Ectodermal cell (in vitro differentiated cells): ENCODE results near the gene SCUBE1.

ENCODE experiments used
- H3K27ac ChIP-seq: 2 replicates; pipeline ENCODE4 v1.7.0; 2013; ENCODE audit warnings: mild to moderate bottlenecking, low read depth, low read length; ENCODE audit not compliant: insufficient read depth, poor library complexity, severe bottlenecking
- H3K27me3 ChIP-seq: 2 replicates; pipeline ENCODE4 v1.7.0; 2013; ENCODE audit warnings: mild to moderate bottlenecking, low read length; ENCODE audit not compliant: insufficient read depth, control insufficient read depth, poor library complexity, severe bottlenecking
- H3K36me3 ChIP-seq: one replicate; pipeline ENCODE4 v1.7.0; 2013; ENCODE audit warnings: low read length; ENCODE audit not compliant: control insufficient read depth, insufficient read depth
- H3K4me1 ChIP-seq: one replicate; pipeline ENCODE4 v1.7.0; 2013; ENCODE audit warnings: low read length; ENCODE audit not compliant: control insufficient read depth, insufficient read depth
- H3K4me3 ChIP-seq: 2 replicates; pipeline ENCODE4 v1.7.0; 2013; ENCODE audit warnings: low read depth, low read length, control low read depth; ENCODE audit not compliant: insufficient read depth
- H3K9me3 ChIP-seq: 2 replicates; pipeline ENCODE4 v1.7.0; 2013; ENCODE audit warnings: mild to moderate bottlenecking, low read length, moderate library complexity; ENCODE audit not compliant: control insufficient read depth
- WGBS, 2 experiments: methylation state at CpG; one replicate each; pipeline ENCODE4 v1.1.7; 2013; ENCODE audit warnings: missing lambda C conversion rate in 2 of 2; 5-methylcytosine and 5-hydroxymethylcytosine counted together

Gene SCUBE1

DNA sequence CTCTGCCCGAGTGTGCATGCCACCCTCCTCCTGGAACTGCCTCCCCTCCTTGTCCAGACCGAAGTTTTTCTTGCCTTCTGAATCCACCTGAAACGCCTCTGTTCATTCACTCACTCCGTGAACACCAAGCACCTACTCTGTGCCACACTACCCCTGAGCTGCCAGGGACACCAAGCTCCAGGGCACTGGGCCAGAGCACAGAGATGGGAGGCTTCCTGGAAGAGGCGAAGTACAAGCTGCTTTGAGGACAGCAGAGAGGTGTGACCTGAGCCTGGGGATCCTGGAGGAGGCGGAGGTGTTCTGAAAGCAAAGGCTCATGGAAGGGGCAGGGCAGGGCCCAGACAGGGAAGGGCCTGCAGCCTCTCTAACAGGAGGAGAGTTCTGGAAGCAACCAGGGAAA lies 47.5 kb downstream of the SCUBE1 start:
- Histone ChIP-seq H3K4me3 (no peak overlapping the region), H3K27ac (no peak overlapping the region), H3K9me3 (no peaks in the 10 kb centered on the region), H3K4me1 (peaks cover 16% of the 10 kb centered on the region), H3K27me3 (no peaks in the 10 kb centered on the region), H3K36me3 (no peaks in the 10 kb centered on the region)
- 91 to 94% methylated on average over 6 of the region's 6 CpGs for WGBS, 2 experiments

DNA sequence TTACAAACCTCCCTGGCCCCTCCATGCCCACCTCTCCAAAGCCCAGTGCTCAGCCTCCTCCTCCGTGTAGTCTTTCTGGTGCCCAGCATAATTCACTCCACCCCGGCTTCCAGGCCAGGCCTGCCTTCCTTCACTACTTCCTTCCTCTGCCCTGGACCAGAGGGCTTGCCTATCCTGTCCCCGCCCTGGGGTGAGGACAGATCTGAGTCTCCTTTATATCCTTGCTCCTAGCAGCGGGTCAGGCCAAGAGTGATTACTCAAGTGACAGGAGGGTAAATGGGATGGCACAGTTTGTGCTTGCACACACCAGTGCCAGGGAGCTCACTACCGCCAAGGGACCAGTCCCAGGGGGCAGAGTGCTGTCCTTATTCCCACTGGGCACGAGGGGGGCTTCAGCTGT lies 48.0 kb downstream of the SCUBE1 start:
- Histone ChIP-seq H3K27me3 (no peaks in the 10 kb centered on the region), H3K27ac (no peak overlapping the region), H3K4me1 (peaks cover 16% of the 10 kb centered on the region), H3K9me3 (no peaks in the 10 kb centered on the region), H3K4me3 (no peak overlapping the region), H3K36me3 (no peaks in the 10 kb centered on the region)
- WGBS, 2 experiments: 91 to 94% methylated on average over 6 of the region's 6 CpGs

DNA sequence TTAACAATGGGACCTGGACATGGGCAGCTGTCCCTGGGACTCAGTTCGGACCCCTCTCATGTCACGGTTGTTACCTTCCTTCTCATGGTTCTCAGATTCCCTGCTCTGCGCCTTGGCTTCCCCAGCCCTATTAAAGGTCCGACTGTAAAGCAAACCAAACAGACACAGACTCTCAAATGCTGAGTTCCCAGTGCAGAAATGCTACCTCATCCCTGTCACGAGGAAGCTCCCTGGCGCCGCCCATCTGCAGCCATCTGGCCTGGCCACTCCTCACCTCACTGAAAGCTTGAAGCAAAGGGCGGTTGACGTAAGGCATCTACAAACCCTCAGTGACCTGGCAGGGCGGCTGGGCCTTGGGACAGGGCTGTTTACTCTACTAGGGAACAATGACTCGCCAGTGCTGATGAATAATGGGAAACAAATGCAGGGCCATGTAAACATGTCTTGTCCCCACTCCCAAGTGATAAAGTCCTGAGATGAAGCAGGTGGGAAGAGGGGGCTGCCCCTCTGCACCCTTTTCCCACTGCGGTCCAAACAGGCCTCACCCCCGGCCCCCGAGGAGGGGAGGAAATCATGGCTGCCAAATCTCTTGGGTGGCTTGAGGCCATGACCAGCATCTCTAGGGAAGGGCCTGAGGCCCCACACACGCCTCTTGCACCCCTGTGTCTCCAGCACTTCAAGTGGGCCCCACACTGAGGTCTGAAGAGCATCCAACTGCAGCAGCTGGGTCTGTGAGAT lies 49.3 kb downstream of the SCUBE1 start:
- H3K27me3 ChIP-seq: no peaks in the 10 kb centered on the region
- H3K9me3 ChIP-seq: no peaks in the 10 kb centered on the region
- peaks cover 27% of the 10 kb centered on the region for H3K4me1 ChIP-seq
- no peak overlapping the region for H3K27ac ChIP-seq
- no peak overlapping the region for H3K4me3 ChIP-seq
- 85 to 86% methylated on average over 15 of the region's 15 CpGs for WGBS, 2 experiments
- no peaks in the 10 kb centered on the region for H3K36me3 ChIP-seq

DNA sequence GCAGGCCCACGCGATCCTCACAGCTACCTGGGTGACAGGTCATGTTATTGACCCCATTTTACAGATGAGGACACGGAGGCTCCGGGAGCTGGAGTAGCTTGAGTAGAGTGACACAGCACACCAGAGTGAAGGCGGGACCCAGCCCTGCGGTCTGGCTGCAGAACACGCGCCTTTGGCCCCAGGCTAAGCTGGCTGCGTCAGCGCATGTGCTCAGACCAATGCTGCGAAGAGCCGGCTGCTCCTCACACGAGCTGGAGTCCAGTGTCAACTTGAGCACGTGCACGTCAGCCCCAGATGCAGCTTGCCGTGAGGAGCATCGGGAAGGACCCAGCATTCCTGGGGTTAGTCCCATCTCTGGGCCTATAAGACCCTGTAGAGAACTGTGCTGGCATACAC lies 49.9 kb downstream of the SCUBE1 start:
- H3K27ac ChIP-seq: no peak overlapping the region
- 95% methylated on average over 17 of the region's 17 CpGs for WGBS, 2 experiments

DNA sequence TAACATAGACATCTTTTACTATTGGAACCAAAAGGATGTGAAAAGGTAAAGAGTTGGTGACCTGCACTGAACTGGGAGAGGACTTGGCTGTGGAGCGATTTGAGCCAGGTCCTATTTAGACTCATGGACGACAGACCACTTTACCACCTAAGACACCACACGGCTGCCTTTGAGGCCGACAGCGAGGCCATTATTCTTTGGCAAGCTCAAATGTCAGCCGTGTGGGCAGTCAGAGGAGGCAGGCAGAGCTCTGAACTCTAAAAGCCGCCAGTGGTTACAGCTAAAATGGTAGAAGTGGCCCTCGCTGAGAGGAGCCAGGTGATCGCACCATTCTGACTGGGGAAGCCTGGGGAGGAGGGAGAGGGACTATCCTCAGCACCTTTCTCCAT lies 50.5 kb downstream of the SCUBE1 start:
- WGBS, 2 experiments: 89 to 91% methylated on average over 9 of the region's 9 CpGs
- no peak overlapping the region for H3K27ac ChIP-seq

More for the DNA sequence above, 49.9 kb downstream of the SCUBE1 start:
- Histone ChIP-seq H3K36me3 (no peaks in the 10 kb centered on the region), H3K4me3 (no peak overlapping the region), H3K9me3 (no peaks in the 10 kb centered on the region), H3K27me3 (no peaks in the 10 kb centered on the region), H3K4me1 (peaks cover 28% of the 10 kb centered on the region)

DNA sequence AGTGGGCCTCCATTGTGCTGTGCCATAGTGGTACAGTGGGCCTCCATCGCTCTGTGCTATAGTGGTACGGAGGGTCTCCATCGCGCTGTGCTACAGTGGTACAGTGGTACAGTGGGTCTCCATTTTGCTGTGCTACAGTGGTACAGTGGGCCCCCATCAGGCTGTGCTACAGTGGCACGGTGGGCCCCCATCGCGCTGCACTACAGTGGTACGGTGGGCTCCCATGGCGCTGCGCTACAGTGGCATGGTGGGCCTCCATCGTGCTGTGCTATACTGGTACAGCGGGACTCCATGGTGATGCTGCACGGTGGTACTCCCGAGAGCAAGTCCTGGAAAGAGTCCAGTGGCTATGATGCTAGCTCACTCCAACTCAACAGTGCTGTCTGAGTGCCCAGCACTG lies 51.8 kb downstream of the SCUBE1 start:
- H3K36me3 ChIP-seq: no peaks in the 10 kb centered on the region
- no peaks in the 10 kb centered on the region for H3K27me3 ChIP-seq
- H3K9me3 ChIP-seq: no peaks in the 10 kb centered on the region
- no peak overlapping the region for H3K4me3 ChIP-seq
- WGBS, 2 experiments: 96 to 97% methylated on average over 14 of the region's 14 CpGs
- peaks cover 12% of the 10 kb centered on the region for H3K4me1 ChIP-seq
- no peak overlapping the region for H3K27ac ChIP-seq

More for the DNA sequence above, 50.5 kb downstream of the SCUBE1 start:
- no peaks in the 10 kb centered on the region for H3K36me3 ChIP-seq
- peaks cover 22% of the 10 kb centered on the region for H3K4me1 ChIP-seq
- H3K4me3 ChIP-seq: no peak overlapping the region
- H3K27me3 ChIP-seq: no peaks in the 10 kb centered on the region
- no peaks in the 10 kb centered on the region for H3K9me3 ChIP-seq

DNA sequence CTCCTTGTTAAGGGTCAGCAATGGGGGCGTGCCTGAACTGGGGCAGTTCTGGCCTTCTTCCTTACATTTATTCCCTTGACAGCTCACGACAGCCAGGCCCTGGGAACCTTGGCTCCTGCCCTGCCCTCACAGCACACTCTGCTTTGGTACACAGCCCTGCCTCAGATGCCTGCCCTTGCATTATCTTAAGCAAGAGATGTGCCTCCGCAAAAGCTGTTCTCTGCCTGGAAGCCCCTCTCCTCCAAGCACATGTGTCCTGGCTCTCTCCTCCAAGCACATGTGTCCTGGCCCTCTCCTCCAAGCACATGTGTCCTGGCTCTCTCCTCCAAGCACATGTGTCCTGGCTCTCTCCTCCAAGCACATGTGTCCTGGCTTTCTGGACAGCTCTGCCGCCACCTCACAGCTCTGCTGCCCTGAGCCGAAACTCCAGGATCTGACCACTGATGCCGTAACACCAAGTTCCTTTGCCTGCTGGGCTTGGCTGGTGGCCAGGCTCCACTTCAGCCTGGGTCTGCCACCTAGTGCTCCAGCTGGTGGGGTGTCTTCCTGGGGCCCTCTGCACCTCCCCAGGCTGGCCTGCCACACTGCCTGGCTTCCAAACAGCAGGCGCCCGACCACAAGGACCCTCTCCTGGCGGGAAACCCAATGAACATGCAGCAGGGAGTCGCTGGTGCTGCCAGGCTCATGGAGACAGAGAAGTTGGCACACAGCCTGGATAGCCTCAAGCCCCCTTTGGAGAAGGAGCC lies 53.0 kb downstream of the SCUBE1 start:
- H3K9me3 ChIP-seq: no peaks in the 10 kb centered on the region
- no peak overlapping the region for H3K4me3 ChIP-seq
- WGBS, 2 experiments: 90 to 91% methylated on average over 10 of the region's 10 CpGs
- H3K27ac ChIP-seq: no peak overlapping the region
- H3K4me1 ChIP-seq: peaks cover 12% of the 10 kb centered on the region
- H3K36me3 ChIP-seq: no peaks in the 10 kb centered on the region
- no peaks in the 10 kb centered on the region for H3K27me3 ChIP-seq

DNA sequence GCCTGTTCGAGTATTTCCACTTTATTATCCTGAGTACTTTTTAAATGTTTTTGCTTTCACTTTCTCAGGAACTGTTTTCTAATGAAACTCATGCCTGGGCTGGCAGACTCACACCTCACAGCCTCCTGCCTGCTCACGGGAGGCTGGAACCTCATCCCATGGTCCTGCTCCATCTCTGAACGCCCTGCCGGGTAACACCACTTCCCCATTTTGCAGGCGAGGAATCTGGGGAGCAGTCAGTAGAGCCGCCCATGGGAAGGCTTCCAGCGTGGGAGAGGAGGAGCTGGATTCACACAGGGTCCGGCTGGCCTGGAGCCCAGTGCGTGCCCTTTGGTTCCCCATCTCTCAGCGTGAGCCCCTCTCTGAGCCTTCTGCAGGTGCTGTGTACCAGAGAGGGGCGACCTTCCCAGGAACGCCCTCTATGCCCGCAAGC lies 53.6 kb downstream of the SCUBE1 start:
- H3K36me3 ChIP-seq: no peaks in the 10 kb centered on the region
- H3K27me3 ChIP-seq: no peaks in the 10 kb centered on the region
- H3K27ac ChIP-seq: no peak overlapping the region
- no peak overlapping the region for H3K4me3 ChIP-seq
- peaks cover 12% of the 10 kb centered on the region for H3K4me1 ChIP-seq
- WGBS, 2 experiments: 90 to 93% methylated on average over 13 of the region's 13 CpGs
- no peaks in the 10 kb centered on the region for H3K9me3 ChIP-seq

DNA sequence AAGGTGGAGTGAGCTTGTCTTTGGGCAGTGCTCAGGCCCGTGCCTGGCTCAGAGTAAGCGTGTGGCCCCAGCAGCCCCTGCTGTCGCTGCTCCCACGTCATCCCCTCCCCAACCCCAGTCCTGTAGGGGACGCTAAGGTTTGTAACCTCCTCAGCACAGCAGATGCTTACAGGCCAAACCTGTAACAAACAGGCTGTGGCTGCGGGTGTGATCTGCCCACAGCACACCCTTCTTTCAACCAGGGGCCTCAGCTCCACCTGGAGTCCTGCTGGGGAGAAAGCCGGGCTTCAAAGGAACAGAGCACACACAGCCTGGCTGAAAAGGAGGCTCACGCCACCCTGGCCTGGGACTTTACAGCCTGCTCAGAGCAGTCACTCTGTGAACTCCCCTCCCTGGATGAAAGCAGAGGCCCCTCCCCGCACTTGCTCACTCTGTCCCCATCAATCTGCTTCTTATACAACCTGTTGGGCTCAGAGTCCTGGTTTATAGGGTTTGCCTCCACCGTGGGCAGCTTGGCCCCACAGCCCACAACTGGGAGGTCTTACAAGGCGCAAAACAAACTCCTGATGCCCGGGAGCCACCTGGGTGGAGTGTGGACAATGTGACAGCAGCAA lies 54.3 kb downstream of the SCUBE1 start:
- Histone ChIP-seq H3K4me3 (no peak overlapping the region), H3K27ac (no peak overlapping the region), H3K4me1 (peaks cover 12% of the 10 kb centered on the region), H3K36me3 (no peaks in the 10 kb centered on the region), H3K9me3 (no peaks in the 10 kb centered on the region), H3K27me3 (no peaks in the 10 kb centered on the region)
- WGBS, 2 experiments: 62 to 63% methylated on average over 12 of the region's 12 CpGs

DNA sequence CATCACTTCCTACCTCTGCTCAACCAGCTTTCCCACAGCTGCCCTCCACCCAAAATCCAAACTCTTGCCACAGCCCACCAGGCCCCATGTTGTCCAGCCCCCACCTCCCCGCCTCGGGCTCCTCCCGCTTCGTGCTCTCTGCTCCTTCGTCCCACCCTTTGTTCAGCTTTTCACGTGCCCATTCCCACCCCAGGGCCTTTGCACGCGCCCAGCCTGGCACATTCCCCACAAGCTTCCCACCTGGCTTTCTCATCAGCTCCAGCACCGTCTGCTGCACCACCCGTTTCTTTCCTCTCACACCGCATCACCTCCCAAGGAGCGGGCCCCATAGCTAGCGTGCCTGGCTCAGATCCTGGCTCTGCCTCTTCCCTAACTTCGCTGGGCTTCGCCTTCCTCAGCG lies 54.8 kb downstream of the SCUBE1 start:
- Histone ChIP-seq H3K36me3 (no peaks in the 10 kb centered on the region), H3K4me1 (peaks cover 12% of the 10 kb centered on the region), H3K4me3 (no peak overlapping the region), H3K27ac (no peak overlapping the region), H3K27me3 (no peaks in the 10 kb centered on the region), H3K9me3 (no peaks in the 10 kb centered on the region)
- WGBS, 2 experiments: 90 to 95% methylated on average over 16 of the region's 16 CpGs
